Stimulated activated CD8-positive, alpha-beta memory T cell treated with anti-CD3 and anti-CD28 coated beads, Interleukin-2, amount 100 ng/mL, for 1 hour (primary cell): ENCODE measurements around the gene KCND1.
A peak's percentile ranks its signal among the peaks of the same experiment; 100 is the strongest.
"Not testable (repeated sequence)": the region's sequence is repeated elsewhere in the genome, so short reads cannot be mapped to it uniquely, and the experiment has no call there.

ENCODE experiments used
- DNase-seq, 2 donors: peaks; one replicate each; pipeline ENCODE4 v3.0.0-alpha.2; 2020; ENCODE audit warnings: low read depth in 2 of 2

KCND1 gene

DNA sequence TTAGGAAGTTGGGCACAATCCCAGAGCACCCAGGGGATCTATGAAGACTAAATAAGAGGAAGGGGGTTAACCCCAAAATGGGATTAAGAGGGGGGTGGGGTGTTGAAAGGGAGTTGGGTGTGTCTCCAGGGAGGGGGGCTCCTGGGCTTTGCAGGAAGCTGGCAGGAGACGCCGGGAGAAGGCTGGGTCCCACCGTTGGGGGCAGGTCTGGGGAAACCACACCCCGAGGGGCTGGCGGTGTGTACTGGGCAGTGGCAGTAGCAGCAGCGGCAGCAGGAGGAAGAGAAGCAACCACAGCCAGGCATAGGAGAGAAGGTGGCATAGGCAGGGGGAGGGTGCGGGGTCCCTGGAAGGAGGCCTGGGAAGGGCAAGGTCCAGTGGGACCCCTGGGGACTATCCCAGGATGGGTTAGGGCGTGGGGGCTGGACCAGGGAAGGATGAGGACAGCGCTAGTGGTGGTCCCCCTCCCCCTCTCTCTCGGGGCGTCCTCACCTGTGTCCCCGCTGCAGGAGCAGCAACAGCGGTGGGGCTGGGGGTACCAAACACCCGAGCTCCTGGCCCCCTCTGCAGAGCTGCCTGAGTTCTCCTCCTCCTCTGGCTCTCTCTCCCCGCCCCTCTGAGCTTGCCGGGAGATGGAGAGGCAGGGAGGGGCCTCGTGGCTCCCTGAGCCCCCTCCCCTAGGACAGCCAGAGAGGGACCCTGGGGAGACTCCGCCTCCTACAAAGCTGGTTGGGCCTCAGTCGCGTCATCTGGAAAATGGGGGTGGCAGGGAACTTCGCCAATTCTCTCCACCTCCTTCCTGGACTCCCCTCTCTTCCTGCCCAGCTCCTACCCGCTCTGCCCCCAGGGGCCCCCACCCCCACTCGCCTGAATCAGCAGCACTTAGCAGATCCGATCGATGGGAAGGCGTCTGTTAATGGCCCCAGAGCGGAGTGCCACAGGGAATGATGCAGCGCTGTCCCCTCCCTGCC is at the start of gene KCND1:
Gene KCND1 (minus strand): TSS at position 596 of the 971 bp plus-strand sequence. CDS start 1,573 bp downstream, outside the sequence.
- DNase-seq: no peak

DNA sequence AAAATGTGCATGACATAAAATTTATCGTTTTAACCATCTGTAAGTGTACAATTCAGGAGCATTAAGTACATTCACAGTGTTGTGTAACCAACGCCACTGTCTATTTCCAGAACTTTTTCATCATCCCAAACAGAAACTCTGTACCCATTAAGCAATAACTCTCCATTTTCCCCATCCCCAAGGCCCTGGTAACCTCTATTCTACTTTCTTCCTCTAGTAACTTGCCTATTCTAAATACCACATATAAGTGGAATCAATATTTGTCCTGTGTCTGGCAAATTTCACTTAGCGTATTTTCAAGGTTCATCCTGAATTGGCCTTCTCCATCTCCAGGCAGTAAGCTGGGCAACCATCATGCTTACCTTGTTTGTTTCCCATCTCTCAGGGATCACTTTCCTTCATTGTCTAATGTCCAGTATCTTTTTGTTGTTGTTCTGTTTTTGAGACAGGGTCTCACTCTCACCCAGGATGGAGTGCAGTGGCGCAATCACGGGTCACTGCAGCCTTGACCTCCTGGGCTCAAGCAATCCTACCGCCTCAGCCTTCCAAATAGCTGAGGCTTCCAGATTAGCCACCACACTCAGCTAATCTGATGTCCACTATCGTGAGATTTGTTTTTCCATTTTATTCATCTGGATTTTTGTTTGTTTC is 48.1 kb upstream of the KCND1 start:
- no peak for DNase-seq

DNA sequence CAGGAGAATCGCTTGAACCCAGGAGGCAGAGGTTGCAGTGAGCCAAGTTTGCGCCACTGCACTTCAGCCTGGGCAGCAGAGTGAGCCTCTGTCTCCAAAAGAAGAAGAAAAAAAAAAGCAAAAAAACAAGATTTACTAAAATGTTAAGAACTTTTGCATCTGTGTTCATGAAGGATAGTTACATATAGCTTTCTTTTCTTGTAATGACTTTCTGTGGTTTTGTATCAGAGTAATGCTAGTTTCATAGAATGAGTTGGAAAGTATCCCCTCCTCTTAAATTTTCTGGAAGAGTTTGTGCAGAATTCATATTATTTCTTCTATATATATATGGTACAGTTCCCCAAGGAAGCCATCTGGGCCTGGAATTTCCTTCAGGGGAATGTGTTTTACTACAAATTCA is 47.4 kb upstream of the KCND1 start:
- no peak for DNase-seq

DNA sequence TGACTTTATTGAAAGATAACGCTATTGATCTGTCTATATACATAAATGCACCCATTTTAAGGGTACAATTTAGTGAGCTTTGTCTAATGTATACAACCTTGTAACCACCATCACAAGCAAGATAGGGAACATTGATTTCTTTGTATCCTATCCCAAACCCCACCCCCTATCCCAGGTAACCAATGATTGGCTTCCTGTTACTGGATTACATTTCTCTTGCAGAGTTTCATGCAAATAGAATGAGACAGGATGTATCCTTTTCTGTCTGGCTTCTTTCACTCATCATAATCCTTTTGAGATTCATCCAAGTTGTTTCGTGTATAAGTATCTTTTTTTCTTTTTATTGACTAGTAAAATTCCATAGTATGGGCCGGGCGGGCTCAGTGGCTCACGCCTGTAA is 32.1 kb upstream of the KCND1 start:
- no peak for DNase-seq

DNA sequence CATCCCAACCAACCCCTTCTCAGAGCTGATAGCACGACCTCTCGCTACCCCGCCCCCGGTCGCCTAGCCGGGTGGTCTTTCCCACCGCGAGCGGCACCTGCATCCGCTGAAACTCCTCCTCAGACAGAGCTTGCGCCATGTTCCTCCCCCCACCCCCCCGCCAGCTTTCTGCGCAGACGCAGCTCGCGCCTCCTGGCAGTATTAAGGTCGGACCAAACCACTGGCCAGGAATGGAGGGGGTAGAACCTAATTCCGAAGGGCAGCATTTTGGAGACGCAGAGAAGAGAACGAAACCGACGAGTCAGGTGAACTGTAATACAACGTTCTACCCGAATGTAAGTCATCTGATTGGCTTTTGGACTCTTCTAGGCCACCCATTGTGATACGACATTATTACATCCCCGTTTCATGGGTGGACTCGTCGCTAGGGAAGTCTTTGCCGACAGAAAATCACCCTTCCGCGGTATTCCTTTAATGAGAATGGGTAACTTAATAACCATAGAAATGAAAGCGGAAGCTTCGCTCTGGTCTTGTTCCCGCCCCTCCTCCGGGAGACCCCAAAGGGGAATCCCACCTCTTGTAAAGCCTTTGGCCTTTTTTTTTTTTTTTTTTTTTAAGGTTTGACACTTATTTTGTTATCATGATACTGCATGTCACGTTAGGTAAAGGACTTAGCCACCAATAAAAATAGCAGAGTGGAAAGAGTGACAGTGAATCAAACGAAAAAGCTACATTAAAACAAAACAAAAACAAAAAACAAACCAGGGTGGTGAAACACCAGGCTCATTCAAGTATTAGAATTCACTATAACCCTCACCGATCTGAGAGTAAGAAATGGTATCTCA is 30.7 kb upstream of the KCND1 start, which contains the start of gene GRIPAP1:
Gene GRIPAP1 (minus strand): TSS at position 174 of the 845 bp plus-strand sequence. CDS start 35 bp downstream, at position 139.
- DNase-seq: peak; percentile 42 to 58

DNA sequence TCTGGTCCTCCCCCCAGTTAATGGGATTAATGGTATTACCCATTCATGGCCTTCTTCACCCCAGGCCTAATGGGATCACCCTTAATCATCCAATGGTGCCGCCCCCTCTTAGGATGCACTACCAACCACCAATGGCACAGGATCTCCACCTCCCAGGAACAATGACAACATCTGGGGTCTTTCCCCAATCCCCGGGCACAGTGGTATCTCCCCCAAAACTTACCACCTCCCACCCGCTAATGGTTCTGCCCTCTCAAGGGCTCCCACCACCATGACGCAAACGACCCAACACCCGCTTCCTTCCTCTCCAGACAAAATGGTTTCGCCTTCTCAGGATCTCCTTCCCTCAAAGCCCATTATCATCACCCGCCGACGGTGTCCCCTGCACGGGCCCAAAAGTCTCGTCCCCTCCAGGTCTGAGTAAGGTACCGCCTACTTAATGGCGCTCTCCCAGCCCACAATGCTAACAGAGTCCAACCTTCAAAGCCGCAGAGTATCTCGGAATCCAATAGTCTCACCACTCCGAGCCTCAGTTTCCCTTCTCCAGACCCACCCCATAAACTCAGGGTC is 30.0 kb upstream of the KCND1 start:
- peak; percentile 13 to 16 for DNase-seq

DNA sequence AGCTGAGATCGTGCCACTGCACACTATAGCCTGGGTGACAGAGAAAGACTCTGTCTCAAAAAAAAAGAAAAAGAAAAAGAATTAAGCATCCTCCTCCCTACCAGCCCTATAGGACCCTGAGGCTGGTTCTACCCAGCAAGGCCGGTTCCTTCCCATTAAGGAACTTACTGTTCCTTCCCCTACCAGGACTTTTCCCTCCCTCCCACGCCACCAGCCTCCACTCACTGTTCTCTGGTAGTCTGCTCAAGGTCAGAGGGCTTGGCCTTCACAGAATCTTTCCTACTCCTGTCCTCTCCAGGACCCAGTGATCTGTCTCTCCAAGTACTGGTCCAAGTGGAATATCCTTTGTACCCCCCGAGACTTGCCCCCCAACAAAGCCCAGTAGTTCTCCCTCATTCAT is 29.0 kb upstream of the KCND1 start:
- DNase-seq: no peak

DNA sequence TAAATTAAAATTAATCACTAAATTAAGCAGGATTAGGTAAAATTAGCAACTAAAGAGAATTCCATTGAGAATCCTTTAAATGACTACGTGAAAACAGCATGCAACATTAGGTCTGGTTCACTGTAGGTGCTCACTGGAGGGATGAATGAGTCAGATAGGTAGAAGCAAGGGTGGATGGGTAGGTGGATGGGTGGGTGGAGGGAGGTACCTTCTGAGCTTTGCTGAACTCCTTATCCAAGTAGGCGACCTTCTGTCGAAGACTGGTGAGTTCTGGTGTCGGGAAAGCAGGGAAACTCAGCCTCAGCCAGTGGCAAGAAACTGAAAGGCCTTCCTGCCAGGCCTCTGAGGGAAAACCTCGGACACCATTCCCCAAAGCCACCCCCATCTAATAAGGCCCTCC is 27.4 kb upstream of the KCND1 start:
- DNase-seq: no peak

DNA sequence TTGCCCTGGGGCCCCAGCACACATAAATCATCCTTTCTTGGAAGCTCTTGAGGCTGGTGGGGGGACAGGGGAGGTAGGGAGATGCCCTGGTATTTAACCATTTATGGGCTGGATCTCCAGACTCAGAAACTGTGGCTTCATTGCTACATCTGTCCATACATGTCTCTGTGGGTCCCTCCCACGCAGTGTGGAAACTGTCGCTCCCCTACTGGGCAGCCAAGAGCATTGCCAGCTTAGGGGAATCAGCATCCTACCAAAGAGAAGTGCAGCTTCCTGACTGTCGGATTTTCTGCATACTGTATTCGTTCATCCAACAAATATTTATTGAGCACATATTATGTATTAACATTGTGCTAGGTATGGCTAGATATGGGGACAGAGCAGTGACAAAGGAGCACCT is 26.7 kb upstream of the KCND1 start:
- DNase-seq: no peak

DNA sequence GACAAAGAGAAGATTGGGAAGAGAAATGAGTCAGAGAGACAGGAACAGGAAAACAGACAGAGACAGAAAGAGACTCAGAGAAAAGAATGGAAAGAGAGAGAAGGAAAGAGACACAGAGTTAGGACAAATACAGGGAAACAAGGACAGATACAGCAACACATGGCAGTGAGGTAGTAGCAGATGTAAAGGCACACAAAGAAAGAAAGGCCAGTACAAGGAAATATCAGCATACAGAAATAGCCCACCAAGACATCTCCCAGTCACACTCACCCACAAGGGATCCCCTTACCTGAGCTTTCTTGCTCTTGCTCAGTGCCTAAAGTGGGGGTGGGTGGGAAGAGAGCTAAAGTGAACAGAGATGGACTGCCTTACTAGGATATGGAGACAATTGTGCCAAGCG is 26.2 kb upstream of the KCND1 start:
- DNase-seq: no peak

DNA sequence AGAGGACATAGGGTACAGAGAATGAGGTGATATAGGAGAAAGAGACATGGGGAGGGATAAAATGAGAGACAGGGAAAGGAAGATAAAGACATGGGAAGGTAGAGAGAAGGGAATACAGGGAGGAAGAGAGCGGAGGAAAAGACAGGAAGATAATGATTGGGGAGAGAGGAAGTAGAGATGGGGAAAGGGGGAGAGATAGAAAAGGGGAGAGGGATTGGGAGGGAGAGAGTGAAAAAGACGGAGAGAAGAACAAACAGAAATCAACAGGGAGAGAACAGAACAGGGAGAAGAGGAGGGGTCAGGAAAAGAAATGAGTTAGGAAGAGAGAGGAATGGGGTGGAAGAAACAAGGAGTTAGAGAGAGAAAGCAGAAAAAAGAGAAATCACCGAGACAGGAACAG is 25.8 kb upstream of the KCND1 start:
- no peak for DNase-seq

DNA sequence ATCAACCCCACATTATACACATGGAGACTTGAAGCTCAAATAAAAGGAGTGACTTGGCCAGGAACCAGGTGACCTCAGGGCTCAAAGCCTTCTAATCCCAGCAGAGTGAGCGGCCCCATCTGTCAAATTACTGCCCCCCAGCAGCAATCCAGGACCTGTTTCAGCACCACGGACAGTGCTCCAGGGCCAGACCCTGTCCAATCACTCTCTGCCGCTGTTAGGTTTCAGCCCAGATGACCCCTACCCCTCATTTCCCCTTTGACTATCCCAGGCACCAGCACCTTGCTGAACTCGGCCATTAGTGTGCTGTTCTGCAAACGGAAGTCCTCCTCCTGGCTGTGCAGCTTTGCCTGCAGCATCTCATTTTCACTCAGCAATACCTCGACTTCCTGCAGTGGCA is 25.3 kb upstream of the KCND1 start:
- DNase-seq: no peak

DNA sequence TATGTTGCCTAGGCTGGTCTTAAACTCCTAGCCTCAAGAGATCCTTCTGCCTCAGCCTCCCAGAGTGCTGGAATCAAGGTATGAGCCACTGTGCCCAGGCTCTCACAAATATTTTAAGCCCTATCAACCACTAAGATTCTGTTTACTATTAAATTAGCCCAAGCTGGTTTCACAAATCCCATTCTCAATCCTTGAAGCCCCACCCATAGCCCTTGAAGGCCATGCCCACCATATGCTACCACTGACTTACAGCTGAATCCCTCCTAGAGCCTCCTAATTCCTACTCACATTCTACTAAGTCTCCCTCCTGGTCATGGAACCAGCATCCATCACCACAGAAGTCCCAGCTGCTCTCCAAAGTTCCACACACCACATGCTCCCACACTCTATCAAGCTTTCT is 20.7 kb upstream of the KCND1 start:
- no peak for DNase-seq

DNA sequence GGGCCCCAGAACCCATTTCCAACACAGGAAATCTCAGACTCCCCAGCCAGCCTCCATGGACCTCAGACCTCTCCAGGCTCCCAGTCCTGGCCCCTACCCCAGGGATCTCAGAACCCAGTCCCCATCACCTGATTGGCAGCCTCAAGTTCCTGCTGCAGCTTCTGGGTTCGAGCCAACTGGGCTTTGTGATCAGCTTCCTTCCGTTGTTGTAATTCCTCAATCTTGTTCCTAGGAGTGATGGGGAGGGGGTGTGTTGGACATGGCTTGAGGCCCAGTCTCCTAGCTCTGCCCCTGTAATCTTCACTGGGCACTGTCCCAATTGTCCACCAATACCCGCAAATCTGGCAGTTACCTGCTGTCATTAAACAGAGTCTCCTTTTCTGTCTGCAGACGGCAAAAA is 17.8 kb upstream of the KCND1 start:
- no peak for DNase-seq

DNA sequence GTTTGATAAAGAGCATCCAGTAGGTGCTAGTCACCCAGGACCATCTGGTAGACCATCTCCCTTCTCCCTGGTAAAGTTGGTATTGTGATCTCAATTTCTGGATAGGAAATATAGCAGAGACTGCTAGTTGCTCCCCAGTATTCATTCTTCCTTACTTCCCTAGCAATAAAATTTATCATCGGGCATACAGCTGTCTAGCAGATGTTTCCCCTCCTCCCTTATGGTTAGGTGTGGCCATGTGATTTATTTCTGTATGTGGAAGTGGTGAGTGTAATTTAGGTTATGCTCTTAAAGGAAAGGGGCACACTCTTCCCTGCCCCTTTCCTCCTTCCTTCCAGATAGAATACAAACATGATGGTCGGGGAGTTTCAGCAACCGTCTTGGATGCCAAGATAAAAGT is 12.3 kb upstream of the KCND1 start:
- no peak for DNase-seq

DNA sequence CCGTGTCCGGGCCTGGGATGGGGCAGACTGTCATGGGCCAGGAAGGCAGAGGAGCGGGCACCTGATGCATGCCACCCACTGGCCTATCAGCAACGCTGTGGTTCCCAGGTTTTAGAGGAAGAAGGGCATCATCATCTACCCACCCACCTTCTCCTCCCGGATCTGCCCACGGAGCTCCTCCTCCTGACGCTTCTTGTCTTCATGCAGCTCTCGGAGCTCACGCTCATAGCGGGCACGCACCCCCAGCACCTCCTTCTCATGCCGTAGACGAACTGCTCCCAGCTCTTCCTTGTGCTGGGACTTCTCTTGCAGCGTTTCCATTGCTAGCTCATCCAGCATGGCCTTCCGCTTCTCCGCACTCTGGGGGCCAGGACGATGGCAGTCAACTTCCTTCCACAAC is 11.4 kb upstream of the KCND1 start:
- DNase-seq: no peak

DNA sequence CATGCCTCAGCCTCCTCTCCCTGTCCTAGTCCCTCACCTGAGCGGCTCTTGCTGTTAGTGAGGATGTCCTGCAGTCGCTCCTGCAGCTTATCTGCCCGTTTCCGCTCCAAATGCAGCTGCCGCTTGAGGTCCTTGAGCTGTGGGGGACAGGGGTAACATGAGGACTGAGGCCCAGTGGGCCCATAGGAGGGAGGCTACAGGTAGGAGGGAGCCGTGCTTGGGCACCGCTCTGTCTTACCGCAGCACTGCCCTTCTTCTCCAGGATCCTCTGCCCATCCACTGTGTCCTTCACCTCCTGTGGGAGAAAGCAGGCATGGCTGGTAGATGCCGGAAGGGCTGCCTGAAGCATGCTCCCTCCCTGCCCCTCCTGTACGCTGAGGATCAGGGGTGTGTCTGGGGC is 9.5 kb upstream of the KCND1 start:
- no peak for DNase-seq

DNA sequence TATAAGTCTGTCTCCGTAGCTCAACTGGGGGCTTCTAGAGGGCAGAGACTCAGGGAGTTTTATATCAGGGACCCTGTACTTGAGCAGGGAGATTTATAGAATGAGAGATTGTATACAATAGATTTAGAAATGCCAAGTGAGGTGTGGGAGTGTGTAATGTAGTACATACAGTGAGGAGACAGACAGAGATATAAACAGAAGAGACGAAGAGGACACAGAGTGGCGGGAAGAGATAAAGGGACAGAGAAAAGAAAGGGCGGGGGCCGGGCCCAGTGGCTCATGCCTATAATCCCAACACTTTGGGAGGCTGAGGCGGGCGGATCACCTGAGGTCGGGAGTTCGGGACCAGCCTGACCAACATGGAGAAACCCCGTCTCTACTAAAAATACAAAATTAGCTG is 8.7 kb upstream of the KCND1 start:
- DNase-seq: not testable (repeated sequence)

DNA sequence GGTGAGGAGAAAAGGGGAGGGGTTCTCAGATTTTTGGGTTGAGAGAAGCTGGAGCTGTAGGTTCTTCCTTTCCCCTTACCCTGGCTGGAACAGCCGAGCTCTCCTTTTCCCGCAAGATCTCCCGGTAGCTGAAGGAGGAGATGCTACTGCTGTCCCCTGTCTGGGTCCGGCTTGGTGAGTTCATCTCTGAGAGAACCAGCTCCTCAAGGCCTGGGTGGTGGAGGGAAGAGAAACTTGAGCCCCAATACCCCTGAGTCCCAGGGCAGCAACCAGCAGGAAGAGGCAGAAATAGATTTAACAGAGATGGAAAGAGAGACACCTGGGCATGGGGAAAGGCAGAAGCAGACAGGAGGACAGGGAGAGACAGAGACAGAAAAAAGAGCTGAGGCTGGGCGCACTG is 6.6 kb upstream of the KCND1 start:
- no peak for DNase-seq

DNA sequence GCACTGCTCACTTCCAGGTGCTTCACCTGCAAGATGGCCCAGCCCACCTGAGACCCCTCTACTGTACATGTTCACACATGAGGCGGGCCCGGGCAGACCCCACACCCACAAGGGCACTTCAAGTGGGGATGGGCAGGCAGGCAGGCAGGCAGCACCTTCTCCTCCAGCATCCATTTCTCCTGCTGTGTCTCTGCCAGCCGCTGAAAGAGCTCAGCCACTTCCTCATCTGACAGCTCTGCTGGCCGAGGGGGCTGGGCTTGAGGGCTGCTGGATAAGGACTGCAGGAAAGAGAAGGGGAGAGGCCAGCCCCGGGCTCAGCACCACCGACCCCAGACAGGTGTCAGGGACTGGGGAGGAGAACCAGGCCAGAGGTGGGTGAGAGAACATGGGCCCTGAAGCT is 4.4 kb upstream of the KCND1 start:
- no peak for DNase-seq

DNA sequence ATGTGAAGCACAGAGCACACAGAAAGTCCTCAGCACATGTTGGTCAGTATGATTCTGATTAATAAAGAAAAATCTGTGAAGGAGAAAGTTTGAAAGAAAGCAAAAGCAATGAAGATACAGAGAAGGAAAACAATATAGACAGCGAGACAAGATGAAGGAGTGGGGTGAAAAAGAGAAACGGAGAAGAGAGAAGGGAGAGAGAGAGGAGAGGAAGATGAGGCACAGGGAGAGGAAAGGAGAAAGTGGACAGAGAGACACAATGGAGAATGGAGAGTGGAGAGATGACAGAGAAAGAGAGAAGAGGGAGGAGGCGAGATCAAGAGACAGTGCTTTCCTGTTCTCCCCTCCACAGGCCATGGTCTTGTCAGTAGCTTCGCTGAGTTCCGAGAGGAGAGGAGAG is 3.9 kb upstream of the KCND1 start:
- no peak for DNase-seq

DNA sequence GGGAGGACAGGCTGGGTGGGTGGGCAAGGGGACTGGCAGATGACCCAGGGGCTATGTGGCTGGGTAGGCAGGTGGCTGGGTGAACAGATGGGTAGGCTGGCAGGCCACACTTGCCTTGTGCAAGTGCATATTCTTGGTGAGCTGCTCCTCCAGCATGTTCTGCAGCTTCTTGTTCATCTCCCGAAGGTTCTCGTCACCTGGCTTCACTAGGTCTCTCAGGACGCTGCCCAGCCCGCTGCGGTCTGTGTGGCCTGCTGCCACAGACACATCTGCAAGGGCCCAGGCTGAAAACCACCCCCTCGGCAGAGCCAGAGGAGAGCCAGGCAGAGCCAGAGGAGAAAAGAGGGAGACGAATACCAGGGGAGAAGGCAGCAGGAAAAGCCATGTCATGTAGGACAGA is 3.4 kb upstream of the KCND1 start:
- DNase-seq: no peak
